PC-3 (cell line): ENCODE results near the gene ZNF587B.

Source experiments
- EZH2 ChIP-seq: fragments of 300-600 bp; sonication (generic); IDR thresholded peaks from one replicate; pipeline ENCODE4 v1.6.1; 2017; ENCODE audit warnings: antibody characterized with exemption, mild to moderate bottlenecking, low read length; ENCODE audit not compliant: unreplicated experiment
- EZH2phosphoT487 ChIP-seq: fragments of 300-600 bp; sonication (generic); IDR thresholded peaks from 2 replicates; pipeline ENCODE4 v1.6.1; 2018; ENCODE audit warnings: mild to moderate bottlenecking, antibody characterized with exemption, low read length, borderline replicate concordance
- TF ChIP-seq, protein P1 (sequence below): fragments of 300-600 bp; sonication (generic); conservative IDR thresholded peaks from 2 replicates; pipeline ENCODE4 v1.5.1; 2017; ENCODE audit warnings: antibody characterized with exemption, low read depth, mild to moderate bottlenecking, low read length

DNA sequence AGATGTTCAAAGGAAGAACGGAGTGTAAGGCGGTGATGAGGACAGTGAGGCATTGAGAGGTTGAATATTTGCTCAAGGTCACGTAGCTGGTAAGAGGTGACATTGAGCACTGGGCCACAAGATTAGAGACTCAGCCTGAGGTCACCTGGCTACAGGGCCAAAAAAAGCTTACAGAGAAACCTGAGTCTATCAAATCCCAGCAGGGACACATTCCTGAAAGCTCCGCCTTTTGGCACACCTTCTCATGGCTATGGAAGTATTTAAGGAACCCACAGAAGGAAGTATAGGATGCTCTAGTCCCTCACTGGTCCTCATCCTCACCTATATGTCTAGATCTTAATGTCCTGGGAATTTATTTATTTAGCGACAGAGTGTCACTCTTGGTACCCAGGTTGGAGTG, 43.2 kb upstream of the ZNF587B start:
- TF ChIP-seq EZH2 (no peak), EZH2phosphoT487 (no peak)
- TF ChIP-seq, protein P1, sequence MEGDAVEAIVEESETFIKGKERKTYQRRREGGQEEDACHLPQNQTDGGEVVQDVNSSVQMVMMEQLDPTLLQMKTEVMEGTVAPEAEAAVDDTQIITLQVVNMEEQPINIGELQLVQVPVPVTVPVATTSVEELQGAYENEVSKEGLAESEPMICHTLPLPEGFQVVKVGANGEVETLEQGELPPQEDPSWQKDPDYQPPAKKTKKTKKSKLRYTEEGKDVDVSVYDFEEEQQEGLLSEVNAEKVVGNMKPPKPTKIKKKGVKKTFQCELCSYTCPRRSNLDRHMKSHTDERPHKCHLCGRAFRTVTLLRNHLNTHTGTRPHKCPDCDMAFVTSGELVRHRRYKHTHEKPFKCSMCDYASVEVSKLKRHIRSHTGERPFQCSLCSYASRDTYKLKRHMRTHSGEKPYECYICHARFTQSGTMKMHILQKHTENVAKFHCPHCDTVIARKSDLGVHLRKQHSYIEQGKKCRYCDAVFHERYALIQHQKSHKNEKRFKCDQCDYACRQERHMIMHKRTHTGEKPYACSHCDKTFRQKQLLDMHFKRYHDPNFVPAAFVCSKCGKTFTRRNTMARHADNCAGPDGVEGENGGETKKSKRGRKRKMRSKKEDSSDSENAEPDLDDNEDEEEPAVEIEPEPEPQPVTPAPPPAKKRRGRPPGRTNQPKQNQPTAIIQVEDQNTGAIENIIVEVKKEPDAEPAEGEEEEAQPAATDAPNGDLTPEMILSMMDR, result no peak
